Measurements from ENCODE around the gene DCST2. TPM values are rescaled to one million over a fixed set of nuclear protein-coding genes. Genes with fewer than 3 reads are reported as not detected.
A peak's percentile ranks its signal among the peaks of the same experiment; 100 is the strongest.

The DCST2 gene
- total and polyA plus RNA-seq, 10 of the 15 experiments (the other 5 are each of a cell fraction or from before 2014, with no cell fraction given): 0.33 to 0.41 (median 0.36) TPM; not detected in 7

GRCh38 chr1:155063550-155064110 lies 30.0 kb upstream of the DCST2 start, which contains the start of gene EFNA4 (continued):
- TF ChIP-seq MYC (IDR thresholded peaks at IDR 0.05; ENCODE audit: insufficient read depth, insufficient read length, insufficient replicate concordance, low read length, severe bottlenecking) (no peak), NR2C2 (IDR thresholded peaks at IDR 0.05; ENCODE audit: borderline replicate concordance, control insufficient read depth, insufficient read length, low read depth) (no peak), NR2F1 (conservative IDR thresholded peaks at IDR 0.05) (no peak), CBX3 (IDR thresholded peaks at IDR 0.05; ENCODE audit: borderline replicate concordance, low read depth) (no peak), ZNF592 (IDR thresholded peaks at IDR 0.05) (no peak), TCF3 (IDR thresholded peaks at IDR 0.05; ENCODE audit: borderline replicate concordance, insufficient read depth, low read depth, low read length) (no peak), DPF2 (IDR thresholded peaks at IDR 0.05) (peak; percentile 72), POLR2AphosphoS5 (IDR thresholded peaks at IDR 0.05; ENCODE audit: low read length) (peak; percentile 63; the same call in 1 of the 2 replicates), CHD4 (IDR thresholded peaks at IDR 0.05) (no peak), EGR1 (IDR thresholded peaks at IDR 0.05; ENCODE audit: borderline replicate concordance in 1 of 2, low read depth in 2 of 2, low read length in 2 of 2) (no peak), SMARCA5 (IDR thresholded peaks at IDR 0.05) (peak; percentile 74; the same call in 1 of the 2 replicates), SREBF1 (IDR thresholded peaks at IDR 0.05; ENCODE audit: low read length) (no peak), SP1 (IDR thresholded peaks at IDR 0.05; ENCODE audit: low read depth, low read length) (peak; percentile 76), HCFC1 (IDR thresholded peaks at IDR 0.05; ENCODE audit: low read length) (no peak), NFYA (IDR thresholded peaks at IDR 0.05; ENCODE audit: borderline replicate concordance, low read depth, low read length) (no peak), CREB1 (IDR thresholded peaks at IDR 0.05; ENCODE audit: low read depth) (peak; percentile 50; the same call in 1 of the 2 replicates), ATF7 (IDR thresholded peaks at IDR 0.05; ENCODE audit: low read depth) (no peak), NRF1 (conservative IDR thresholded peaks at IDR 0.05; ENCODE audit: low read depth, low read length) (no peak), RELA (IDR thresholded peaks at IDR 0.05; ENCODE audit: borderline replicate concordance, partially characterized antibody) (no peak), RFX5 (IDR thresholded peaks at IDR 0.05; ENCODE audit: low read depth, low read length) (0 out of 2 replicates have a peak, but pooled peaks have one; percentile 24), EP300 (IDR thresholded peaks at IDR 0.05; ENCODE audit: borderline replicate concordance in 1 of 2, control insufficient read depth in 1 of 2, low read depth in 2 of 2, low read length in 2 of 2) (no peak), STAT1 (conservative IDR thresholded peaks at IDR 0.05) (no peak), TCF12 (IDR thresholded peaks at IDR 0.05; ENCODE audit: low read depth, low read length) (no peak), ZNF24 (IDR thresholded peaks at IDR 0.05) (no peak), SRF (IDR thresholded peaks at IDR 0.05; ENCODE audit: low read depth in 2 of 2, low read length in 2 of 2) (no peak), SIN3A (IDR thresholded peaks at IDR 0.05; ENCODE audit: low read depth, low read length) (0 out of 2 replicates have a peak, but pooled peaks have one; percentile 28), ZBED1 (IDR thresholded peaks at IDR 0.05; ENCODE audit: borderline replicate concordance) (no peak), MXI1 (IDR thresholded peaks at IDR 0.05; ENCODE audit: low read depth, low read length) (no peak)
- TF ChIP-seq, protein P1, sequence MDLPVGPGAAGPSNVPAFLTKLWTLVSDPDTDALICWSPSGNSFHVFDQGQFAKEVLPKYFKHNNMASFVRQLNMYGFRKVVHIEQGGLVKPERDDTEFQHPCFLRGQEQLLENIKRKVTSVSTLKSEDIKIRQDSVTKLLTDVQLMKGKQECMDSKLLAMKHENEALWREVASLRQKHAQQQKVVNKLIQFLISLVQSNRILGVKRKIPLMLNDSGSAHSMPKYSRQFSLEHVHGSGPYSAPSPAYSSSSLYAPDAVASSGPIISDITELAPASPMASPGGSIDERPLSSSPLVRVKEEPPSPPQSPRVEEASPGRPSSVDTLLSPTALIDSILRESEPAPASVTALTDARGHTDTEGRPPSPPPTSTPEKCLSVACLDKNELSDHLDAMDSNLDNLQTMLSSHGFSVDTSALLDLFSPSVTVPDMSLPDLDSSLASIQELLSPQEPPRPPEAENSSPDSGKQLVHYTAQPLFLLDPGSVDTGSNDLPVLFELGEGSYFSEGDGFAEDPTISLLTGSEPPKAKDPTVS (IDR thresholded peaks at IDR 0.05; ENCODE audit: low read depth, low read length): no peak
